ENCODE data around the gene DNAJC21.

DNA sequence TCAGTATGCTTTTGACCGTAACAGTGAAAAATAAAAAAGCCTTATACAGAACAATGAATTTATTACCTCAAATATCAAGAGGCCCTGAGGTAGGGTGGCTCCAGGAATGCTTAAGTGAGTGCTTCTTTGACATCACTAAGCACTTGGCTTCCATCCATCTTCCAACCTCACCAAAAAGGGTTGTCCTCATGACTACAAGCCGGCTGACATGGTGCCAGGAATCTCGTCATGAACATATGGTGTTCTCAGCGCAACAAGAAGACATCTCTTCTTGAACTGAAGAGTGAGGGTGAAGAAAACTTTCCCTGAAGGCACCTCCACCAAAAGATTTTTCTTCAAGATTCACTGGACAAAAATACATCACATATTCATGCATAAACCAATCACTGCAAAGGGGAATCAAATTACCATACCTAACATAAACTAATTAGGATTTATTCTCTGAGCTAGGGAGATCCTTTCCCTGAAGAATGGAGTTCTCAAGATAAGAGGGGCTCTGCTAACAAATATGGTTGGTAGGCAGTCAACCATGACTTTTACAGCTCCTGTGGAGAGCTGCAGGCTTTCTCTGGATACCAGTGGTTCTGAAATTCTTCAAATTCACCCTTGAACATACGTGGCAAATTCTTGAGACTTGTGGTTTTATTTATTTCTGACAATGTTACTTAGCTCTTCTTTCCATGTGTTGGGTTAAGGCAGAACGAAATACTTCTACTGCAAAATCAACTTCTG is 68.9 kb downstream of the DNAJC21 start:
- no peak for TF ChIP-seq ZNF274 (IDR thresholded peaks at IDR 0.05; ENCODE audit: low read depth, low read length)
- TF ChIP-seq SUZ12 (IDR thresholded peaks at IDR 0.05; ENCODE audit: extremely low read depth, insufficient read depth, insufficient read length) = no peak
- no peak for TF ChIP-seq YY1 (IDR thresholded peaks at IDR 0.05; ENCODE audit: insufficient read depth, insufficient read length)

Data from NT2/D1 (cell line).